BLaER1 treated with 17β-estradiol and CSF1 and Interleukin-3, amounts not matched to agents 10 nM and 100 nM (cell line): ENCODE data around the gene NDUFA11.
"Not testable (repeated sequence)": the region's sequence is repeated elsewhere in the genome, so short reads cannot be mapped to it uniquely, and the experiment has no call there.

ENCODE experiments used
- H3K27ac ChIP-seq, 11 experiments: shearing (Covaris generic); formaldehyde crosslinking; 2 replicates each; pipeline ENCODE4 v1.8.1; 2022
- H3K27me3 ChIP-seq, 11 experiments: shearing (Covaris generic); formaldehyde crosslinking; 2 replicates each; pipeline ENCODE4 v1.8.1; 2022
- H3K36me3 ChIP-seq, 11 experiments: shearing (Covaris generic); formaldehyde crosslinking; 2 replicates each; pipeline ENCODE4 v1.8.1; 2022
- H3K4me1 ChIP-seq, 10 experiments: shearing (Covaris generic); formaldehyde crosslinking; 2 replicates each; pipeline ENCODE4 v1.8.1; 2022
- H3K4me2 ChIP-seq, 11 experiments: shearing (Covaris generic); formaldehyde crosslinking; 2 replicates each; pipeline ENCODE4 v1.8.1; 2022
- H3K4me3 ChIP-seq, 10 experiments: shearing (Covaris generic); formaldehyde crosslinking; 2 replicates each; pipeline ENCODE4 v1.8.1; 2022
- H3K9ac ChIP-seq, 11 experiments: shearing (Covaris generic); formaldehyde crosslinking; 2 replicates each; pipeline ENCODE4 v1.8.1; 2022
- H3K9me3 ChIP-seq, 11 experiments: shearing (Covaris generic); formaldehyde crosslinking; replicated peaks in 1 of 11; 2 replicates each; pipeline ENCODE4 v1.8.1; 2022
- H4K20me1 ChIP-seq, 11 experiments: shearing (Covaris generic); formaldehyde crosslinking; 2 replicates each; pipeline ENCODE4 v1.8.1; 2022
- Cebpa-rat ChIP-seq, 11 experiments: shearing (Covaris generic); IDR thresholded peaks; 2 replicates each; pipeline ENCODE4 v1.8.1; 2022

Gene NDUFA11

GRCh38 chr19:5850743-5851293, 52.8 kb downstream of the NDUFA11 start:
- Histone ChIP-seq H3K27ac (no peak overlapping the region), H3K4me3 (no peak overlapping the region), H3K27me3 (no peaks in the 10 kb centered on the region)

GRCh38 chr19:5850189-5850588, 53.4 kb downstream of the NDUFA11 start:
- H3K4me3 ChIP-seq, result no peak overlapping the region
- H3K4me2 ChIP-seq, result no peak overlapping the region
- TF ChIP-seq Cebpa-rat (IDR thresholded peaks at IDR 0.05), result no peak
- no peak overlapping the region for H3K9ac ChIP-seq
- H3K4me1 ChIP-seq, result peaks cover 0 to 15% (median 11%) of the 10 kb centered on the region in 10 experiments; a peak in 12 of 20 replicates
- no peaks in the 10 kb centered on the region for H3K9me3 ChIP-seq
- H3K27ac ChIP-seq, result no peak overlapping the region
- no peaks in the 10 kb centered on the region for H4K20me1 ChIP-seq
- no peaks in the 10 kb centered on the region for H3K36me3 ChIP-seq
- no peaks in the 10 kb centered on the region for H3K27me3 ChIP-seq

More at GRCh38 chr19:5850743-5851293, 52.8 kb downstream of the NDUFA11 start:
- H3K4me2 ChIP-seq, result peak overlapping the region in 2 of 11 experiments; percentile 38 to 50; a peak in 2 of 22 replicates
- H3K36me3 ChIP-seq, result no peaks in the 10 kb centered on the region
- no peaks in the 10 kb centered on the region for H4K20me1 ChIP-seq
- peaks cover 0 to 15% (median 11%) of the 10 kb centered on the region in 10 experiments; a peak in 12 of 20 replicates for H3K4me1 ChIP-seq
- no peaks in the 10 kb centered on the region for H3K9me3 ChIP-seq
- H3K9ac ChIP-seq, result no peak overlapping the region
- no peak for TF ChIP-seq Cebpa-rat (IDR thresholded peaks at IDR 0.05)

GRCh38 chr19:5848621-5849020, 55.0 kb downstream of the NDUFA11 start:
- H3K27ac ChIP-seq, H3K27me3 ChIP-seq, H3K4me2 ChIP-seq, H4K20me1 ChIP-seq, H3K9ac ChIP-seq, H3K4me3 ChIP-seq, H3K9me3 ChIP-seq, H3K36me3 ChIP-seq: not testable (repeated sequence)
- H3K4me1 ChIP-seq, result peaks cover 0 to 15% (median 11%) of the 10 kb centered on the region in 10 experiments; a peak in 12 of 20 replicates

GRCh38 chr19:5847846-5848245, 55.7 kb downstream of the NDUFA11 start:
- not testable (repeated sequence) for H3K4me3 ChIP-seq, H4K20me1 ChIP-seq, H3K36me3 ChIP-seq

More at GRCh38 chr19:5847846-5848245, 55.7 kb downstream of the NDUFA11 start:
- H3K9ac ChIP-seq, H3K27ac ChIP-seq, H3K9me3 ChIP-seq, H3K27me3 ChIP-seq, H3K4me2 ChIP-seq: not testable (repeated sequence)
- H3K4me1 ChIP-seq, result peaks cover 0 to 15% (median 11%) of the 10 kb centered on the region in 10 experiments; a peak in 12 of 20 replicates
